WTC11 (cell line): ENCODE data around the gene SLC25A25. TPM values are rescaled to one million over a fixed set of nuclear protein-coding genes. Genes with fewer than 3 reads are reported as not detected.
A peak's percentile ranks its signal among the peaks of the same experiment; 100 is the strongest.

Experiments used
- ATAC-seq: fragments of 200-7000 bp; cut with Tn5 transposase; 2 replicates; pipeline ENCODE4 v1.10.0; 2021; ENCODE audit warnings: mild to moderate bottlenecking, moderate library complexity
- CTCF ChIA-PET: fragments of 300-600 bp; sonication (Branson Sonifier 250); formaldehyde crosslinking; loops from one replicate; lab custom pipeline; 2021; ENCODE audit warnings: antibody characterized with exemption; lab: Charles Lee
- POLR2A ChIA-PET: fragments of 350-600 bp; sonication (Branson Sonifier 250); formaldehyde crosslinking; loops from one replicate; lab custom pipeline; 2021; ENCODE audit warnings: antibody characterized with exemption; lab: Charles Lee
- DNase-seq: peaks from one replicate; pipeline ENCODE4 v3.0.0; 2021; ENCODE audit warnings: low spot score
- H3K27ac Mint-ChIP-seq: 2 replicates; pipeline ENCODE4 v1.8.0; 2021; ENCODE audit warnings: mixed read lengths
- H3K27me3 Mint-ChIP-seq: 2 replicates; pipeline ENCODE4 v1.8.0; 2021; ENCODE audit warnings: low read depth, mild to moderate bottlenecking, moderate library complexity, mixed read lengths
- H3K36me3 Mint-ChIP-seq: 2 replicates; pipeline ENCODE4 v1.8.0; 2021; ENCODE audit warnings: mixed read lengths
- H3K4me1 Mint-ChIP-seq: 2 replicates; pipeline ENCODE4 v1.8.0; 2022; ENCODE audit warnings: mixed read lengths
- H3K4me3 Mint-ChIP-seq: 2 replicates; pipeline ENCODE4 v1.8.0; 2021; ENCODE audit warnings: mild to moderate bottlenecking, moderate library complexity, mixed read lengths
- H3K9me3 Mint-ChIP-seq: 2 replicates; pipeline ENCODE4 v1.8.0; 2021; ENCODE audit warnings: mixed read lengths
- ARID4B ChIP-seq: sonication (generic); formaldehyde crosslinking; IDR thresholded peaks from 2 replicates; pipeline ENCODE4 v1.8.0; 2023; ENCODE audit warnings: missing genetic modification reagents, mild to moderate bottlenecking, borderline replicate concordance
- CREB1 ChIP-seq: sonication (generic); formaldehyde crosslinking; IDR thresholded peaks from 2 replicates; pipeline ENCODE4 v1.8.0; 2023; ENCODE audit warnings: mild to moderate bottlenecking, missing genetic modification reagents
- CREM ChIP-seq: sonication (generic); formaldehyde crosslinking; IDR thresholded peaks from 2 replicates; pipeline ENCODE4 v1.8.1; 2022; ENCODE audit warnings: mild to moderate bottlenecking, missing genetic modification reagents, moderate library complexity
- E2F5 ChIP-seq: sonication (generic); formaldehyde crosslinking; IDR thresholded peaks from 2 replicates; pipeline ENCODE4 v1.8.1; 2022; ENCODE audit warnings: mild to moderate bottlenecking, moderate library complexity, missing genetic modification reagents
- ESRRA ChIP-seq: sonication (generic); formaldehyde crosslinking; IDR thresholded peaks from 2 replicates; pipeline ENCODE4 v1.8.1; 2022; ENCODE audit warnings: mild to moderate bottlenecking, missing genetic modification reagents, borderline replicate concordance
- FOXK1 ChIP-seq: sonication (generic); formaldehyde crosslinking; IDR thresholded peaks from 2 replicates; pipeline ENCODE4 v1.8.0; 2022; ENCODE audit warnings: mild to moderate bottlenecking, moderate library complexity, missing genetic modification reagents
- FOXP1 ChIP-seq: sonication (generic); formaldehyde crosslinking; IDR thresholded peaks from 2 replicates; pipeline ENCODE4 v1.8.0; 2022; ENCODE audit warnings: missing genetic modification reagents, mild to moderate bottlenecking, moderate library complexity, borderline replicate concordance
- JUN ChIP-seq: sonication (generic); formaldehyde crosslinking; IDR thresholded peaks from 2 replicates; pipeline ENCODE4 v1.8.0; 2023; ENCODE audit warnings: mild to moderate bottlenecking, missing genetic modification reagents
- MAX ChIP-seq: sonication (generic); formaldehyde crosslinking; IDR thresholded peaks from 2 replicates; pipeline ENCODE4 v1.8.0; 2022; ENCODE audit warnings: mild to moderate bottlenecking, missing genetic modification reagents
- OVOL2 ChIP-seq: fragments of 250-450 bp; sonication (Bioruptor Pico); IDR thresholded peaks from 2 replicates; pipeline ENCODE4 v1.9.0; 2021; ENCODE audit warnings: mild to moderate bottlenecking, borderline replicate concordance
- PRRX2 ChIP-seq: fragments of 250-450 bp; sonication (Bioruptor Pico); IDR thresholded peaks from 2 replicates; pipeline ENCODE4 v1.8.0; 2021; ENCODE audit warnings: mild to moderate bottlenecking
- SMAD4 ChIP-seq: sonication (generic); formaldehyde crosslinking; IDR thresholded peaks from 2 replicates; pipeline ENCODE4 v1.8.0; 2022; ENCODE audit warnings: mild to moderate bottlenecking, missing genetic modification reagents
- TEAD4 ChIP-seq: sonication (generic); formaldehyde crosslinking; IDR thresholded peaks from 2 replicates; pipeline ENCODE4 v1.8.0; 2022; ENCODE audit warnings: mild to moderate bottlenecking, missing genetic modification reagents
- TP53 ChIP-seq: sonication (generic); formaldehyde crosslinking; IDR thresholded peaks from 2 replicates; pipeline ENCODE4 v1.8.1; 2023; ENCODE audit warnings: mild to moderate bottlenecking, missing genetic modification reagents
- USF1 ChIP-seq: sonication (generic); formaldehyde crosslinking; IDR thresholded peaks from 2 replicates; pipeline ENCODE4 v1.8.0; 2022; ENCODE audit warnings: mild to moderate bottlenecking, missing genetic modification reagents
- ZNF138 ChIP-seq: sonication (generic); formaldehyde crosslinking; conservative IDR thresholded peaks from 2 replicates; pipeline ENCODE4 v1.8.1; 2022; ENCODE audit warnings: mild to moderate bottlenecking, moderate library complexity, missing genetic modification reagents
- ZNF232 ChIP-seq: sonication (generic); formaldehyde crosslinking; IDR thresholded peaks from 2 replicates; pipeline ENCODE4 v1.8.0; 2022; ENCODE audit warnings: mild to moderate bottlenecking, missing genetic modification reagents
- ZNF263 ChIP-seq: sonication (generic); formaldehyde crosslinking; IDR thresholded peaks from 2 replicates; pipeline ENCODE4 v1.8.1; 2022; ENCODE audit warnings: low read depth, mild to moderate bottlenecking, moderate library complexity, missing genetic modification reagents
- ZNF416 ChIP-seq: fragments of 250-450 bp; sonication (Bioruptor Pico); IDR thresholded peaks from 2 replicates; pipeline ENCODE4 v1.9.0; 2021; ENCODE audit warnings: mild to moderate bottlenecking, inconsistent platforms
- total RNA-seq: library from RNA; stranded (reverse); gene quantifications from 3 replicates; pipeline ENCODE4 v1.2.3, GENCODE V29; 2021
- TF ChIP-seq, protein P1 (sequence below): sonication (generic); formaldehyde crosslinking; IDR thresholded peaks from 2 replicates; pipeline ENCODE4 v1.8.0; 2023; ENCODE audit warnings: missing genetic modification reagents
- TF ChIP-seq, protein P2 (sequence below): sonication (generic); formaldehyde crosslinking; IDR thresholded peaks from 2 replicates; pipeline ENCODE4 v1.8.1; 2023; ENCODE audit warnings: mild to moderate bottlenecking, moderate library complexity, missing genetic modification reagents
- TF ChIP-seq, protein P3 (sequence below): fragments of 250-450 bp; sonication (Bioruptor Pico); IDR thresholded peaks from 2 replicates; pipeline ENCODE4 v1.8.0; 2021; ENCODE audit warnings: mild to moderate bottlenecking

SLC25A25 gene
- total RNA-seq, 1 experiment from 2014 or later, result 17.4 TPM

GRCh38 chr9:128127568-128127989 is 59.5 kb downstream of the SLC25A25 start, which contains the start of gene PTGES2:
TSS of gene PTGES2 (minus strand) at chr9:128127729. CDS start at chr9:128127717, 12 bp downstream.
- DNase-seq (peak; percentile 68), ATAC-seq (peak; percentile 51)
- H3K27ac Mint-ChIP-seq, result peak within 1 kb of the TSS; percentile 97
- peak within 1 kb of the TSS; percentile 94 for H3K4me3 Mint-ChIP-seq
- H3K36me3 Mint-ChIP-seq, result peaks cover 17% of the 10 kb centered on the region
- H3K27me3 Mint-ChIP-seq, result peaks cover 15% of the 10 kb centered on the region
- H3K9me3 Mint-ChIP-seq, result peaks cover 9% of the 10 kb centered on the region
- POLR2A ChIA-PET, result no interaction called here
- H3K4me1 Mint-ChIP-seq, result peaks cover 17% of the 10 kb centered on the region
- CTCF ChIA-PET, result interaction anchor here (0.5 to 3.7 kb wide), 4 partner anchors 10 to 128 kb away, joined by 3 to 53 read pairs (median 24); no protein-coding TSS in a partner anchor
- TF ChIP-seq TEAD4 (CRISPR knock-in tag) (peak; percentile 41; the same call in 1 of the 2 replicates), TP53 (CRISPR knock-in tag) (no peak), CREB1 (no peak), ZNF138 (no peak), CREM (CRISPR knock-in tag) (peak; percentile 32; the same call in 1 of the 2 replicates), OVOL2 (no peak), ZNF263 (0 out of 2 replicates have a peak, but pooled peaks have one; percentile 46), E2F5 (peak; percentile 82), FOXP1 (CRISPR knock-in tag) (peak; percentile 74; the same call in 1 of the 2 replicates), MAX (peak; percentile 82), FOXK1 (no peak), ZNF416 (no peak), USF1 (no peak), ESRRA (CRISPR knock-in tag) (peak; percentile 27; the same call in 1 of the 2 replicates), ZNF232 (CRISPR knock-in tag) (peak; percentile 47; the same call in 1 of the 2 replicates), SMAD4 (CRISPR knock-in tag) (0 out of 2 replicates have a peak, but pooled peaks have one; percentile 29), PRRX2 (CRISPR knock-in tag) (no peak), ARID4B (peak; percentile 84; the same call in 1 of the 2 replicates), JUN (CRISPR knock-in tag) (peak; percentile 79; the same call in 1 of the 2 replicates)
- TF ChIP-seq, protein P1, sequence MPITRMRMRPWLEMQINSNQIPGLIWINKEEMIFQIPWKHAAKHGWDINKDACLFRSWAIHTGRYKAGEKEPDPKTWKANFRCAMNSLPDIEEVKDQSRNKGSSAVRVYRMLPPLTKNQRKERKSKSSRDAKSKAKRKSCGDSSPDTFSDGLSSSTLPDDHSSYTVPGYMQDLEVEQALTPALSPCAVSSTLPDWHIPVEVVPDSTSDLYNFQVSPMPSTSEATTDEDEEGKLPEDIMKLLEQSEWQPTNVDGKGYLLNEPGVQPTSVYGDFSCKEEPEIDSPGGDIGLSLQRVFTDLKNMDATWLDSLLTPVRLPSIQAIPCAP, result peak; percentile 7; the same call in 1 of the 2 replicates
- TF ChIP-seq, protein P2, sequence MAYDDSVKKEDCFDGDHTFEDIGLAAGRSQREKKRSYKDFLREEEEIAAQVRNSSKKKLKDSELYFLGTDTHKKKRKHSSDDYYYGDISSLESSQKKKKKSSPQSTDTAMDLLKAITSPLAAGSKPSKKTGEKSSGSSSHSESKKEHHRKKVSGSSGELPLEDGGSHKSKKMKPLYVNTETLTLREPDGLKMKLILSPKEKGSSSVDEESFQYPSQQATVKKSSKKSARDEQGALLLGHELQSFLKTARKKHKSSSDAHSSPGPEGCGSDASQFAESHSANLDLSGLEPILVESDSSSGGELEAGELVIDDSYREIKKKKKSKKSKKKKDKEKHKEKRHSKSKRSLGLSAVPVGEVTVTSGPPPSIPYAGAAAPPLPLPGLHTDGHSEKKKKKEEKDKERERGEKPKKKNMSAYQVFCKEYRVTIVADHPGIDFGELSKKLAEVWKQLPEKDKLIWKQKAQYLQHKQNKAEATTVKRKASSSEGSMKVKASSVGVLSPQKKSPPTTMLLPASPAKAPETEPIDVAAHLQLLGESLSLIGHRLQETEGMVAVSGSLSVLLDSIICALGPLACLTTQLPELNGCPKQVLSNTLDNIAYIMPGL (CRISPR knock-in tag), result peak; percentile 87
- TF ChIP-seq, protein P3, sequence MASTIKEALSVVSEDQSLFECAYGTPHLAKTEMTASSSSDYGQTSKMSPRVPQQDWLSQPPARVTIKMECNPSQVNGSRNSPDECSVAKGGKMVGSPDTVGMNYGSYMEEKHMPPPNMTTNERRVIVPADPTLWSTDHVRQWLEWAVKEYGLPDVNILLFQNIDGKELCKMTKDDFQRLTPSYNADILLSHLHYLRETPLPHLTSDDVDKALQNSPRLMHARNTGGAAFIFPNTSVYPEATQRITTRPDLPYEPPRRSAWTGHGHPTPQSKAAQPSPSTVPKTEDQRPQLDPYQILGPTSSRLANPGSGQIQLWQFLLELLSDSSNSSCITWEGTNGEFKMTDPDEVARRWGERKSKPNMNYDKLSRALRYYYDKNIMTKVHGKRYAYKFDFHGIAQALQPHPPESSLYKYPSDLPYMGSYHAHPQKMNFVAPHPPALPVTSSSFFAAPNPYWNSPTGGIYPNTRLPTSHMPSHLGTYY (CRISPR knock-in tag), result no peak
